HUES48 (cell line): ENCODE results near the gene LONP2.

Experiments used
- H3K27ac ChIP-seq: one replicate; pipeline ENCODE4 v1.7.0; 2013; ENCODE audit warnings: low read depth, low read length, inconsistent platforms
- H3K27me3 ChIP-seq: 2 replicates; pipeline ENCODE4 v1.6.1; 2013; ENCODE audit warnings: mild to moderate bottlenecking, low read length; ENCODE audit not compliant: control insufficient read depth, insufficient read depth
- H3K36me3 ChIP-seq: 2 replicates; pipeline ENCODE4 v1.6.1; 2013; ENCODE audit warnings: low read length; ENCODE audit not compliant: control insufficient read depth, insufficient read depth
- H3K4me1 ChIP-seq: 2 replicates; pipeline ENCODE4 v1.6.1; 2013; ENCODE audit warnings: mild to moderate bottlenecking, low read length; ENCODE audit not compliant: control insufficient read depth, insufficient read depth
- H3K4me3 ChIP-seq: 2 replicates; pipeline ENCODE4 v1.5.1; 2013; ENCODE audit warnings: mild to moderate bottlenecking, low read depth, low read length
- H3K9ac ChIP-seq: 2 replicates; pipeline ENCODE4 v1.6.1; 2013; ENCODE audit warnings: mild to moderate bottlenecking, low read depth, low read length, moderate library complexity
- H3K9me3 ChIP-seq: 2 replicates; pipeline ENCODE4 v1.6.1; 2013; ENCODE audit warnings: low read length; ENCODE audit not compliant: control insufficient read depth, insufficient read depth

The LONP2 gene

DNA sequence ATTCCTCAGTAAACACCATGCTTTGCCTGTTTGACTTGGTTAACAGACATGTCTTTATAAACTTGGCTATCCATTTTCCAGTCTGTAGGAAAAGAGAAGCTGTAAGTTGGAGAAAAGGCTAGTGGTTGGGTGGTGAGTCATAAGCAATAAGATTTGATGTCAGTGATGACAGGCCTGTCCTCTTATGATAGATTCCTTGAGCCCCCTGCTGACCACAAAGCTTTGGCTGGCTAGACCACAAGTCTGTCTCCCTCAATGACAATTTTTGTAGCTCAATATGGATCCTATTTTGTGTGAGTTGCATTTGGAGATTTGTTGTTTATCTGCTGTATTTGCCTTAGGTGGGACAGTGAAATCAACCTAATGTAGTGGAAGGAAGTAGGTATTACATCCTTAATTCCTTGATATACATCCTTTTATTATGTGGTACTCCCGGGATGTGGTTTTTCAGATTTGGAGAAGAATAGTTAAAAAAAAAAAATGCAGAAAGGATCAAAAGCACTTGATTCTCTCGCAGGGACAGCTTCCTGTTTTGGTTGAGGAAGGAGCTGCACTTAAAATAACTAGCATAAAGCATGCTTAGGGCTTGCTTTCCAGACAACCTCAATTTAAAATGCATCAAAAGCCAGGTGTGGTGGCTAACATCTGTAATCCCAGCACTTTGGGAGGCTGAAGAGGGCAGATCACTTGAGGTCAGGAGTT lies 73.7 kb downstream of the LONP2 start:
- Histone ChIP-seq H3K4me3 (no peak overlapping the region), H3K9ac (no peak overlapping the region), H3K27ac (no peak overlapping the region), H3K27me3 (no peaks in the 10 kb centered on the region), H3K36me3 (no peaks in the 10 kb centered on the region), H3K9me3 (no peaks in the 10 kb centered on the region), H3K4me1 (peaks cover 15% of the 10 kb centered on the region; the same call in 1 of the 2 replicates)

DNA sequence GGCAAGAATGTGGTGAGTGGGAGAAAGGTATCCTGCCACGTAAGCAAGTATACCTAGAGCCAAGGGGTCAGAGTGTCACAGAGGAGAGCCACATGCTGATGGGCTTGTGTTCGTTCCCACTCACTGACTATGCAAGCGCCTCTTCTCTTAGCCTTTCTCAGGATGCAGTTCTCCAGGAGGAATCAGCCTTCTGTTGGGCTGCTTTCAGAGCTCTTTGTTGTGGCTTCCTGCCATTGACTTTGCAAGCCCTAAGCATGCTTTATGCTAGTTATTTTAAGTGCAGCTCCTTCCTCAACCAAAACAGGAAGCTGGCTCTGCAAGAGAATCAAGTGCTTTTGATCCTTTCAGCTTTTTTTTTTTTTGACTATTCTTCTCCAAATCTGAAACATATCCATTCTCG lies 74.5 kb downstream of the LONP2 start:
- Histone ChIP-seq H3K27ac (peak overlapping the region; percentile 69), H3K4me3 (no peak overlapping the region), H3K4me1 (peaks cover 15% of the 10 kb centered on the region; the same call in 1 of the 2 replicates), H3K9ac (no peak overlapping the region), H3K9me3 (no peaks in the 10 kb centered on the region), H3K36me3 (no peaks in the 10 kb centered on the region), H3K27me3 (no peaks in the 10 kb centered on the region)

GRCh38 chr16:48321317-48322036 lies 77.4 kb downstream of the LONP2 start:
- H3K4me1 ChIP-seq: peaks cover 15% of the 10 kb centered on the region; the same call in 1 of the 2 replicates
- H3K27ac ChIP-seq: no peak overlapping the region
- no peaks in the 10 kb centered on the region for H3K27me3 ChIP-seq
- no peaks in the 10 kb centered on the region for H3K9me3 ChIP-seq
- H3K9ac ChIP-seq: no peak overlapping the region
- H3K36me3 ChIP-seq: no peaks in the 10 kb centered on the region
- H3K4me3 ChIP-seq: no peak overlapping the region

DNA sequence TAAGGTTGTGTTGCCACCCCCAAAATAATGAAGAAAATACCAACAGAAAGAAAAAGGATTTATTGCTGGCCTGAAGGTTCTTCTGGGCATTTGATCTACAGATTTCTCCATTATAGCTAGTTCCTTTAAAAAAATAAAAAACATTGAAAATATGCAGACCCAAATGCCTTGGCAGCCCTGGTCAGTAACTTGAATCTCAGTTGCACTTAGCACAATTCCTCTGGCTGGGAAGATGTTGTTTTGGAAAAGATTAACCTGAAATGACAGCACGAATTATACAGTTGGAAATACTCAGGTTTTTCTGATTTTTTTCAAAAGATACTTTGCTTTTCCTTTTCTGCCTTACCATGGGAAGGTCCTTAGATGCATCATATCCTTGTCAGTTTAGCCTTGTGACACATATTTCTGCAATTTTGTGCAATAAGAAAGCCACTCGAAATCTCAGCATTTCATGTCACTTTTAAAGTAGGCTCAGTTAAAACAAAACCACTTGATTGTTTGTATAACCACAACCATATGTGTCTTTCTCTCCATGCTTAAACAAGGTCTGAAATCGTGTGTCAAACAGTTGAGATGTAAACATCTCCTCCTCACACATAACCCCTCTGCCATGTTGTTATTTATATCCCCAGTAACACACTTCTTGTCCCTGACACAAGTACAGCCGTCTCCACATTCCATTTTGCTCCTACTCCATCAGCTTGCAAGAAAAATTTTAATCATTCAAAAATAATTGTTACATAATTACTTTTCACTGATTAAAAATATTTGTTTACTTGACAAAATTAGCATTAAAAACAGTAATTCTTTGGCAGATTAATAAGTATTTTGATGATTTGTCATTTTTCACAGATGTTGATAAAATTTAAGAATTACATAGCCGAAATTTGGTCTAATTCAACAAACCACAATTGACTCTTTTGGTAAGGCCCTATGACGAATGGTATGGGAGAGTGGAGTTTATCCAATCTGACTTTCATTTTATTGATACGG lies 80.0 kb downstream of the LONP2 start:
- H3K4me3 ChIP-seq: no peak overlapping the region
- H3K9ac ChIP-seq: no peak overlapping the region
- H3K9me3 ChIP-seq: no peaks in the 10 kb centered on the region
- no peaks in the 10 kb centered on the region for H3K27me3 ChIP-seq
- H3K4me1 ChIP-seq: no peaks in the 10 kb centered on the region
- no peak overlapping the region for H3K27ac ChIP-seq
- no peaks in the 10 kb centered on the region for H3K36me3 ChIP-seq

- H3K4me1 ChIP-seq: no peaks in the 10 kb centered on the region
- no peaks in the 10 kb centered on the region for H3K36me3 ChIP-seq
- no peak overlapping the region for H3K9ac ChIP-seq
- H3K27ac ChIP-seq: no peak overlapping the region
- H3K27me3 ChIP-seq: no peaks in the 10 kb centered on the region
- no peaks in the 10 kb centered on the region for H3K9me3 ChIP-seq
- H3K4me3 ChIP-seq: no peak overlapping the region
These were observed 82.8 kb downstream of the LONP2 start for GRCh38 chr16:48326915-48327314.

GRCh38 chr16:48329138-48329537 lies 85.0 kb downstream of the LONP2 start:
- Histone ChIP-seq H3K36me3 (no peaks in the 10 kb centered on the region), H3K27me3 (no peaks in the 10 kb centered on the region), H3K4me3 (no peak overlapping the region), H3K9ac (no peak overlapping the region), H3K27ac (no peak overlapping the region), H3K4me1 (peaks cover 9% of the 10 kb centered on the region; the same call in 1 of the 2 replicates), H3K9me3 (no peaks in the 10 kb centered on the region)

- no peak overlapping the region for H3K9ac ChIP-seq
- peaks cover 8% of the 10 kb centered on the region; the same call in 1 of the 2 replicates for H3K36me3 ChIP-seq
- H3K4me1 ChIP-seq: peaks cover 10% of the 10 kb centered on the region
- no peaks in the 10 kb centered on the region for H3K27me3 ChIP-seq
- no peak overlapping the region for H3K4me3 ChIP-seq
- H3K27ac ChIP-seq: no peak overlapping the region
- H3K9me3 ChIP-seq: no peaks in the 10 kb centered on the region
These were observed 86.2 kb downstream of the LONP2 start for GRCh38 chr16:48330189-48330840.

DNA sequence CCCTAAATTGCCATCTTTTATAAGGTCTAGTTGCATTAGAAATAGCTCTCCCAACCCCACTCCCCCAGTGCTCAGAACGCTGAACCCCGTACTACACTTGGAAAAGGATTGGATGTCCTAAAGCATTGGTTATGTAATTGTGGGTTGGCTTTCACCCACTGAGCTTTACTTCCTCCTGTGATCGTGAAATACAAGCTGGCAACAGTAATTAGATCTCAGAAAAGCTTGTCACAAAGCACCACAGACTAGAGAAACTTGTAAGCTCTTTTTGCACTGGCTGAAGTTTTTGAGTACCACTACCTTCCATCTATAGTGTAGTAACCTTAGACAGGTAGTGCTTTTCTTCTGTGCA lies 86.7 kb downstream of the LONP2 start:
- Histone ChIP-seq H3K36me3 (peaks cover 8% of the 10 kb centered on the region; the same call in 1 of the 2 replicates), H3K27ac (no peak overlapping the region)

DNA sequence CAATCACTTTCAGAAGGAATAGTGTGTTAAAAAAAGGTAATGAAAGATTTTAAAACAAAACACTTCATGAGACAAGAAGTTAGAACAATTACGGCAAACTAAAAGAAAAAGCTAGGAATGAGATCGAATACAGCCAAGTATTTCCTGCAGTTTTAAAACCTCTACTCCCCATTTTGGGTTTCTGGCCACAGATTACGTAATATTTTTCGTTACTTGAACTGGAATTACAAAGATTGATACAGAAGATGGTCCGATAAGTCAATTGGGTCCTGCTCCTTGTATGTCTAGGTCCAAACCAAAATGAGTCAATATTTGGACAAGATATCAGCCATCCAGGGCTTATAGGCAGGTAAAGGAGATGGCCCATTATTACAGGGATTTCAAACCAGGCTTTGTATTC lies 88.9 kb downstream of the LONP2 start:
- Histone ChIP-seq H3K9me3 (no peaks in the 10 kb centered on the region), H3K36me3 (peaks cover 12% of the 10 kb centered on the region; the same call in 1 of the 2 replicates), H3K27ac (no peak overlapping the region), H3K4me3 (no peak overlapping the region), H3K9ac (no peak overlapping the region), H3K4me1 (peaks cover 22% of the 10 kb centered on the region), H3K27me3 (no peaks in the 10 kb centered on the region)

More for the DNA sequence above, 86.7 kb downstream of the LONP2 start:
- Histone ChIP-seq H3K4me3 (no peak overlapping the region), H3K9ac (no peak overlapping the region), H3K9me3 (no peaks in the 10 kb centered on the region), H3K27me3 (no peaks in the 10 kb centered on the region), H3K4me1 (peaks cover 15% of the 10 kb centered on the region)

DNA sequence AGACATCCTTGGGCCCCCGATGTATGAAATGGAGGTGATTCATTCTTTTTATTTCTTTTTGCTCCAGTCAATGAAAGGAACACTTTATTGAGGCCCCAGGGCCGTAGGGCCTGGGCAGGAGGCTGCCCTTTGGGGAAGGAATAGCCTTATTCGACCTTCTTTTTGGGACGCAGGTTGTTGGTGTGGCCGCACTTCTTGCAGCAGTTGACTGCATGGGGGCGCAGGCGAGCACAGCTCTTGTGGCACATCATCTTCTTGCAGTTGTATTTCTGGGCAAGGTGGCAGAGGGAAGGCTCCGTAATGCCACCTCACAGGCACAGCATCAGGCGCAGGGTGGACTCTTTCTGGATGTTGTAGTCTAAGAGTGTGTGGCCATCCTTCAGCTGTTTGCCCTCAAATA lies 90.2 kb downstream of the LONP2 start:
- Histone ChIP-seq H3K9ac (no peak overlapping the region), H3K27me3 (no peaks in the 10 kb centered on the region), H3K27ac (no peak overlapping the region), H3K4me3 (no peak overlapping the region), H3K9me3 (no peaks in the 10 kb centered on the region), H3K4me1 (peaks cover 22% of the 10 kb centered on the region), H3K36me3 (peaks cover 15% of the 10 kb centered on the region; the same call in 1 of the 2 replicates)
